ENCODE measurements around the gene TENM3. TPM values are rescaled to one million over a fixed set of nuclear protein-coding genes. Genes with fewer than 3 reads are reported as not detected.

Gene TENM3
- total RNA-seq, 1 experiment from 2014 or later: 34.1 TPM

GRCh38 chr4:182420189-182420588 is 177.0 kb downstream of the TENM3 start:
- Mint-ChIP-seq H3K9me3 (ENCODE audit: unreplicated experiment) (no peaks in the 10 kb centered on the region), H3K4me1 (ENCODE audit: insufficient read depth, unreplicated experiment) (no peaks in the 10 kb centered on the region), H3K27ac (ENCODE audit: low read depth, unreplicated experiment) (no peak overlapping the region), H3K36me3 (ENCODE audit: insufficient read depth, unreplicated experiment) (no peaks in the 10 kb centered on the region), H3K4me3 (ENCODE audit: unreplicated experiment) (no peak overlapping the region), H3K27me3 (ENCODE audit: insufficient read depth, unreplicated experiment) (no peaks in the 10 kb centered on the region)
- no peak for DNase-seq (ENCODE audit: unreplicated experiment)
- BruUV-seq (replicated peaks): no TSS peak
- TF ChIP-seq CTCF (IDR thresholded peaks at IDR 0.05; ENCODE audit: unreplicated experiment): no peak
- intact Hi-C loops (cut with micrococcal nuclease): no loop called here
- CTCF ChIA-PET: interaction anchor here (0.6 kb wide), 1 partner anchor 261 kb away, joined by 3 read pairs; no protein-coding TSS in a partner anchor
- POLR2A ChIA-PET: no interaction called here

GRCh38 chr4:182421753-182422152 is 178.6 kb downstream of the TENM3 start:
- intact Hi-C loops (cut with micrococcal nuclease): no loop called here
- no peaks in the 10 kb centered on the region for H3K27me3 Mint-ChIP-seq (ENCODE audit: insufficient read depth, unreplicated experiment)
- H3K27ac Mint-ChIP-seq (ENCODE audit: low read depth, unreplicated experiment): no peak overlapping the region

GRCh38 chr4:182425302-182425701 is 182.1 kb downstream of the TENM3 start:
- Mint-ChIP-seq H3K4me1 (ENCODE audit: insufficient read depth, unreplicated experiment) (no peaks in the 10 kb centered on the region), H3K9me3 (ENCODE audit: unreplicated experiment) (no peaks in the 10 kb centered on the region), H3K27ac (ENCODE audit: low read depth, unreplicated experiment) (no peak overlapping the region), H3K27me3 (ENCODE audit: insufficient read depth, unreplicated experiment) (no peaks in the 10 kb centered on the region), H3K36me3 (ENCODE audit: insufficient read depth, unreplicated experiment) (no peaks in the 10 kb centered on the region), H3K4me3 (ENCODE audit: unreplicated experiment) (no peak overlapping the region)
- ChIA-PET POLR2A (no interaction called here), CTCF (no interaction called here)
- DNase-seq (ENCODE audit: unreplicated experiment): no peak
- BruUV-seq (replicated peaks): no TSS peak
- TF ChIP-seq CTCF (IDR thresholded peaks at IDR 0.05; ENCODE audit: unreplicated experiment): no peak
- intact Hi-C loops (cut with micrococcal nuclease): no loop called here

More at GRCh38 chr4:182421753-182422152, 178.6 kb downstream of the TENM3 start:
- H3K4me3 Mint-ChIP-seq (ENCODE audit: unreplicated experiment): no peak overlapping the region
- CTCF ChIA-PET: interaction anchor here (0.7 kb wide), 1 partner anchor 67 kb away, joined by 3 read pairs; no protein-coding TSS in a partner anchor
- H3K9me3 Mint-ChIP-seq (ENCODE audit: unreplicated experiment): no peaks in the 10 kb centered on the region
- H3K36me3 Mint-ChIP-seq (ENCODE audit: insufficient read depth, unreplicated experiment): no peaks in the 10 kb centered on the region
- no peak for DNase-seq (ENCODE audit: unreplicated experiment)
- POLR2A ChIA-PET: interaction anchor here (0.8 kb wide), 1 partner anchor 13 kb away, joined by 3 read pairs; no protein-coding TSS in a partner anchor
- H3K4me1 Mint-ChIP-seq (ENCODE audit: insufficient read depth, unreplicated experiment): no peaks in the 10 kb centered on the region
- no TSS peak for BruUV-seq (replicated peaks)
- TF ChIP-seq CTCF (IDR thresholded peaks at IDR 0.05; ENCODE audit: unreplicated experiment): no peak

- H3K36me3 Mint-ChIP-seq (ENCODE audit: insufficient read depth, unreplicated experiment): no peaks in the 10 kb centered on the region
- POLR2A ChIA-PET: no interaction called here
- no peaks in the 10 kb centered on the region for H3K4me1 Mint-ChIP-seq (ENCODE audit: insufficient read depth, unreplicated experiment)
- H3K4me3 Mint-ChIP-seq (ENCODE audit: unreplicated experiment): no peak overlapping the region
- intact Hi-C loops (cut with micrococcal nuclease): no loop called here
- no TSS peak for BruUV-seq (replicated peaks)
- H3K27ac Mint-ChIP-seq (ENCODE audit: low read depth, unreplicated experiment): no peak overlapping the region
- no peak for DNase-seq (ENCODE audit: unreplicated experiment)
- H3K9me3 Mint-ChIP-seq (ENCODE audit: unreplicated experiment): no peaks in the 10 kb centered on the region
- TF ChIP-seq CTCF (IDR thresholded peaks at IDR 0.05; ENCODE audit: unreplicated experiment): no peak
- CTCF ChIA-PET: interaction anchor here (0.6 kb wide), 1 partner anchor 87 kb away, joined by 3 read pairs; no protein-coding TSS in a partner anchor
- no peaks in the 10 kb centered on the region for H3K27me3 Mint-ChIP-seq (ENCODE audit: insufficient read depth, unreplicated experiment)
These were observed 183.7 kb downstream of the TENM3 start for GRCh38 chr4:182426901-182427300.
